Thyroid gland (tissue), 4 donors: ENCODE measurements around the gene RAP2C.

Experiments
- POLR2A ChIP-seq, 2 donors: fragments of 450-650 bp; IDR thresholded peaks; one replicate each; pipeline ENCODE4 v1.6.1; 2017; ENCODE audit warnings: antibody characterized with exemption in 2 of 2, mild to moderate bottlenecking in 2 of 2, moderate library complexity in 1 of 2
- TF ChIP-seq, protein P1 (sequence below), 6 experiments: fragments of 200-600 bp in 3 of 6; fragments of 450-650 bp in 3 of 6; sonication (generic) in 3 of 6; IDR thresholded peaks; one replicate each; pipeline ENCODE4 v1.5.1; 2016 to 2019; ENCODE audit warnings: antibody characterized with exemption in 6 of 6, mild to moderate bottlenecking in 2 of 6, inconsistent platforms in 1 of 6, moderate library complexity in 1 of 6

DNA sequence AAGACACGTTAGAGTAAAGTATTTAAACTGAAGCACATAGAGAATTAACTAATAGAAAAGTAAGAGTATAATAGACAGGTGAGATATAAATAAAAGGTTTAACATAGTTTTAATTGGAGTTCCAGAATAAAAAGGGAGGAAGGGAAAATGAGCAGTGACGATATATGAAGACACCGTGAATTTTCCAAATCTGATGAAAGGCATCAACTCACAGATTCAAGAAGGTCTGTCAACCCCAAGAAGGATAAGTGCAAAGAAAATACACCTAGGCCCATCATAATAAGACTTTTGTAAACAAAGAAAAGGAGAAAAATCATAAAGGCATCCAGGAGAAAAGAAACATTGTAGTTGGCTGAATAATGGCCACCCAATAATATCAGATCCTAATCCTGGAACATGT is 43.9 kb upstream of the RAP2C start:
- TF ChIP-seq, protein P1, sequence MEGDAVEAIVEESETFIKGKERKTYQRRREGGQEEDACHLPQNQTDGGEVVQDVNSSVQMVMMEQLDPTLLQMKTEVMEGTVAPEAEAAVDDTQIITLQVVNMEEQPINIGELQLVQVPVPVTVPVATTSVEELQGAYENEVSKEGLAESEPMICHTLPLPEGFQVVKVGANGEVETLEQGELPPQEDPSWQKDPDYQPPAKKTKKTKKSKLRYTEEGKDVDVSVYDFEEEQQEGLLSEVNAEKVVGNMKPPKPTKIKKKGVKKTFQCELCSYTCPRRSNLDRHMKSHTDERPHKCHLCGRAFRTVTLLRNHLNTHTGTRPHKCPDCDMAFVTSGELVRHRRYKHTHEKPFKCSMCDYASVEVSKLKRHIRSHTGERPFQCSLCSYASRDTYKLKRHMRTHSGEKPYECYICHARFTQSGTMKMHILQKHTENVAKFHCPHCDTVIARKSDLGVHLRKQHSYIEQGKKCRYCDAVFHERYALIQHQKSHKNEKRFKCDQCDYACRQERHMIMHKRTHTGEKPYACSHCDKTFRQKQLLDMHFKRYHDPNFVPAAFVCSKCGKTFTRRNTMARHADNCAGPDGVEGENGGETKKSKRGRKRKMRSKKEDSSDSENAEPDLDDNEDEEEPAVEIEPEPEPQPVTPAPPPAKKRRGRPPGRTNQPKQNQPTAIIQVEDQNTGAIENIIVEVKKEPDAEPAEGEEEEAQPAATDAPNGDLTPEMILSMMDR (IDR thresholded peaks at IDR 0.05): no peak
- no peak for TF ChIP-seq POLR2A (IDR thresholded peaks at IDR 0.05)
